Measurements from ENCODE around the gene GPD1. TPM values are rescaled to one million over a fixed set of nuclear protein-coding genes. Genes with fewer than 3 reads are reported as not detected.

GPD1 gene
- total RNA-seq, 2 donors from 2014 or later, result 0.93 to 1.1 TPM

DNA sequence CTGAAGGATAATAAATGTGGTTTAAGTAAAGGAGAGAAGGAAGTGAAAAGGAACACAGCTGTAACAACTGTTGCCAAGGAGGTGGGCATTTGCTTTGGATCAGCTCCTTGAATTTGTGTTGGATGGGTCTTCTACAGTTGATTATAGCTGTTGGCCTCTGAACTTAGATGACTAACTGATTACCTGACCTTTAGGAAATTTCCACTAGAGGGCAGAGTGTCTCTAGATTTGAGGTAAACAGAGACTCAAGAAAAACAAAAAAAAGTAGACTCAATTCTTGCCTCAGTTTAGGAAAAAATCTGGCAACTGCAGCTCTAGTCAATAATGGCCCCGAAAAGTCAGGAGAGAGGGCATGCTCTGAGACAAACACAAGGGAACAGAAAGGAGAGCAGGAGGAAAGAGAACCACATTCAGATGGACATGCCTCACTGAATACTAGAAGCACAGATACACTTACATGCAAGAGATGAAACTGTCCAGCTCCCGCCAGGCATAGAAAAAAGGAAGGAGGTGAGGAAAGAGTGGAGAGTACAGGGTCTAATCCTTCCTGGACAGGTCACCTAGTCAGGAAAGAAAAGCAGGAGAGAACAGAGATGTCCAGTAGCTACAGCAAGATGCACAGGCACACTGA is 28.8 kb downstream of the GPD1 start:
- Histone ChIP-seq H3K9ac (ENCODE audit: extremely low read depth, low read length, poor library complexity, severe bottlenecking) (no peak overlapping the region), H3K4me3 (ENCODE audit: low read length) (no peak overlapping the region), H3K27ac (ENCODE audit: low read depth, low read length) (no peak overlapping the region), H3K36me3 (ENCODE audit: control insufficient read depth, insufficient read depth, low read length) (peaks cover 83% of the 10 kb centered on the region), H3K9me3 (ENCODE audit: control insufficient read depth, low read length) (no peaks in the 10 kb centered on the region), H3K27me3 (ENCODE audit: control insufficient read depth, insufficient read depth, low read length, poor library complexity, severe bottlenecking) (no peaks in the 10 kb centered on the region), H3K4me1 (ENCODE audit: control insufficient read depth, insufficient read depth, low read length) (no peaks in the 10 kb centered on the region)
- TF ChIP-seq CTCF (conservative IDR thresholded peaks at IDR 0.05), result peak; percentile 82
- no peaks in the 10 kb centered on the region for H3K9me3 Mint-ChIP-seq
- H3K4me3 Mint-ChIP-seq, result no peak overlapping the region
- H3K27ac Mint-ChIP-seq, result no peak overlapping the region
- DNase-seq, result no peak
- 82 to 92% methylated on average over 1 to 2 of the region's 2 CpGs for WGBS, 2 experiments (ENCODE audit: insufficient coverage in 1 of 2, insufficient read length in 1 of 2)
- H3K36me3 Mint-ChIP-seq (ENCODE audit: low read depth), result peaks cover 65% of the 10 kb centered on the region
- no peaks in the 10 kb centered on the region for H3K27me3 Mint-ChIP-seq (ENCODE audit: insufficient read depth)
- H3K4me1 Mint-ChIP-seq, result no peaks in the 10 kb centered on the region

- TF ChIP-seq CTCF (conservative IDR thresholded peaks at IDR 0.05), result no peak
- no peaks in the 10 kb centered on the region for H3K9me3 Mint-ChIP-seq
- no peak overlapping the region for H3K4me3 ChIP-seq (ENCODE audit: low read length)
- H3K36me3 ChIP-seq (ENCODE audit: control insufficient read depth, insufficient read depth, low read length), result peaks cover 46% of the 10 kb centered on the region
- H3K9me3 ChIP-seq (ENCODE audit: control insufficient read depth, low read length), result no peaks in the 10 kb centered on the region
- 88 to 98% methylated on average over 7 to 8 of the region's 8 CpGs for WGBS, 2 experiments (ENCODE audit: insufficient coverage in 1 of 2, insufficient read length in 1 of 2)
- H3K4me3 Mint-ChIP-seq, result no peak overlapping the region
- no peaks in the 10 kb centered on the region for H3K27me3 ChIP-seq (ENCODE audit: control insufficient read depth, insufficient read depth, low read length, poor library complexity, severe bottlenecking)
- H3K4me1 Mint-ChIP-seq, result peaks cover 4% of the 10 kb centered on the region
- H3K27me3 Mint-ChIP-seq (ENCODE audit: insufficient read depth), result no peaks in the 10 kb centered on the region
- H3K27ac Mint-ChIP-seq, result no peak overlapping the region
- no peak overlapping the region for H3K9ac ChIP-seq (ENCODE audit: extremely low read depth, low read length, poor library complexity, severe bottlenecking)
- no peak overlapping the region for H3K27ac ChIP-seq (ENCODE audit: low read depth, low read length)
- no peak for DNase-seq
- H3K4me1 ChIP-seq (ENCODE audit: control insufficient read depth, insufficient read depth, low read length), result no peaks in the 10 kb centered on the region
- peaks cover 47% of the 10 kb centered on the region for H3K36me3 Mint-ChIP-seq (ENCODE audit: low read depth)
Measured at GRCh38 chr12:50142993-50143392, 39.2 kb downstream of the GPD1 start.

GRCh38 chr12:50145439-50145838 is 41.6 kb downstream of the GPD1 start:
- Mint-ChIP-seq H3K27ac (peak overlapping the region; percentile 50), H3K36me3 (ENCODE audit: low read depth) (peaks cover 29% of the 10 kb centered on the region), H3K9me3 (no peaks in the 10 kb centered on the region), H3K4me3 (no peak overlapping the region), H3K4me1 (peaks cover 4% of the 10 kb centered on the region), H3K27me3 (ENCODE audit: insufficient read depth) (no peaks in the 10 kb centered on the region)
- DNase-seq, result no peak
- H3K4me3 ChIP-seq (ENCODE audit: low read length), result no peak overlapping the region
- no peak for TF ChIP-seq CTCF (conservative IDR thresholded peaks at IDR 0.05)
- H3K4me1 ChIP-seq (ENCODE audit: control insufficient read depth, insufficient read depth, low read length), result no peaks in the 10 kb centered on the region
- no peak overlapping the region for H3K9ac ChIP-seq (ENCODE audit: extremely low read depth, low read length, poor library complexity, severe bottlenecking)
- H3K9me3 ChIP-seq (ENCODE audit: control insufficient read depth, low read length), result no peaks in the 10 kb centered on the region
- 100% methylated on average over 2 of the region's 2 CpGs; no CpG with 5 or more reads in 1 of the 2 experiments for WGBS, 2 experiments (ENCODE audit: insufficient coverage in 1 of 2, insufficient read length in 1 of 2)
- H3K27ac ChIP-seq (ENCODE audit: low read depth, low read length), result no peak overlapping the region
- no peaks in the 10 kb centered on the region for H3K27me3 ChIP-seq (ENCODE audit: control insufficient read depth, insufficient read depth, low read length, poor library complexity, severe bottlenecking)
- H3K36me3 ChIP-seq (ENCODE audit: control insufficient read depth, insufficient read depth, low read length), result peaks cover 23% of the 10 kb centered on the region
